Aorta (tissue), 5 donors: ENCODE measurements around the gene FLAD1. TPM values are rescaled to one million over a fixed set of nuclear protein-coding genes. Genes with fewer than 3 reads are reported as not detected.

Source experiments
- ATAC-seq: fragments of 200-7000 bp; cut with Tn5 transposase; one replicate; pipeline ENCODE4 v1.9.1; 2022; ENCODE audit warnings: moderate library complexity; ENCODE audit not compliant: low FRiP score
- DNase-seq, 2 donors: peaks; one replicate each; pipeline ENCODE4 v3.0.0-alpha.2; 2020
- H3K27ac ChIP-seq, 2 donors: one replicate each; pipeline ENCODE4 v1.5.1; 2013; ENCODE audit warnings: low read length in 2 of 2, mild to moderate bottlenecking in 2 of 2, moderate library complexity in 2 of 2, control low read depth in 1 of 2, inconsistent platforms in 1 of 2, low read depth in 1 of 2
- H3K27me3 ChIP-seq, 2 donors: one replicate each; pipeline ENCODE4 v1.6.1; 2013; ENCODE audit warnings: control low read depth in 1 of 2, low read length in 1 of 2, mild to moderate bottlenecking in 1 of 2, moderate library complexity in 1 of 2; ENCODE audit not compliant: insufficient read depth in 2 of 2, control insufficient read depth in 1 of 2
- H3K36me3 ChIP-seq, 2 donors: one replicate each; pipeline ENCODE4 v1.6.1; 2013; ENCODE audit warnings: control low read depth in 1 of 2, low read length in 1 of 2, mild to moderate bottlenecking in 1 of 2; ENCODE audit not compliant: insufficient read depth in 2 of 2, control insufficient read depth in 1 of 2
- H3K4me1 ChIP-seq, 2 donors: one replicate each; pipeline ENCODE4 v1.6.1; 2013; ENCODE audit warnings: low read length in 2 of 2, control low read depth in 1 of 2, mild to moderate bottlenecking in 1 of 2, moderate library complexity in 1 of 2; ENCODE audit not compliant: insufficient read depth in 2 of 2, control insufficient read depth in 1 of 2
- H3K4me3 ChIP-seq, 2 donors: one replicate each; pipeline ENCODE4 v1.5.1; 2013; ENCODE audit warnings: low read length in 2 of 2, control low read depth in 1 of 2, mild to moderate bottlenecking in 1 of 2
- H3K9me3 ChIP-seq: one replicate; pipeline ENCODE4 v1.6.1; 2013; ENCODE audit warnings: mild to moderate bottlenecking, low read length; ENCODE audit not compliant: control insufficient read depth
- WGBS, 2 donors: extraction: QIAGEN DNeasy Blood & Tissue Kit; methylation state at CpG; one replicate each; pipeline ENCODE4 v1.1.7; 2013; 5-methylcytosine and 5-hydroxymethylcytosine counted together
- intact Hi-C, 2 donors: fragments of 100-400 bp; cut with DNase I; formaldehyde crosslinking; loops; one replicate each; pipeline versions ENCODE4 v1.14.2 to v1.15.0; 2022
- polyA plus RNA-seq, 2 donors: library from polyadenylated mRNA; stranded (reverse); fragments of 200-250 nt; gene quantifications; one replicate each; pipeline ENCODE4 v1.2.3, GENCODE V29; 2013
- total RNA-seq, 2 donors: library from RNA; stranded (reverse); fragmentation: NEBNext Ultra II Directional; extraction: Animal tissue kit (Norgen Biotek cat#: 25700); gene quantifications; one replicate each; pipeline ENCODE4 v1.2.1, GENCODE V29; 2021
- donor health status: healthy with polysubstance abuse.
- donor health status: Bipolar disorder and iron deficiency.
- donor health status: DM: no; HTN: no; CAD: no.
- donor health status: DM: no; HTN: no; CAD: no.
- donor health status: DM: yes; HTN: yes; CAD: no.

FLAD1 gene
- total and polyA plus RNA-seq, 4 donors: 14.5 to 24.2 (median 20.7) TPM

DNA sequence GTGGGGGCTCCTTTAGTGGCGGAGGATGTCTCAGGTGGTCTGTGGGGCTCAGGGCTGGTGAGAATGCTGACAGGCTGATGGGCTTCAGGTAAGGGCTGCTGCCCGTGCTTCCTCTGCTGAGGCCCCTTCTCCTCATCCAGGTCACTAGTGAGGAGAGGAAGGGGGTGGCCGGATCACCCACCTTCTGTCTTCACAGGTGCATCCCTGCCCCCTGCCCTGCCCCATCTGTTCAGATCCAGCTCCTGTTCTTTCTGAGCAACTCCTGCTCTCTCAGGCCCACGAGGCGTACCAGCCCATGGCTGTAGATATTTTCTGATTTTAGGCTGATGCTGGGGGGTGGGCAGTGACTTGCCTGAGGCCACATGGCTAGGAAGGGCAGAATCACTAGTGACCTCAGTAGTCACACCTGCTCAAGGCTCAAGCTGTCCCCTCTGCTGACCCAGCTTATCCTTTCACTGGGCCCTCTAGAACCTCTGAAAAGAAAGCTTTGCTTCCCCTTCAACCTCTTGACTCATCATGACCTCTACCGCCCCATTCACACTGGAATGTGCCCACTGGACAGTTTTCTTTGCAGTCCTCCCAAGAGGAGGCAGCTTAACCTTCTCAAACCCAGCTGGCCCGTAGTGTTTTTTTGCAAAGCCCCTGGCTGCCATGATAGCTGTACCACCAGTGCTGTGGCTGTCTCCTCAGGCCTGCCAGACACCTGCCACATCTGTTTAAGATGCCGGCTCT lies 35.6 kb downstream of the FLAD1 start:
- Histone ChIP-seq H3K4me3 (no peak overlapping the region), H3K27ac (no peak overlapping the region), H3K4me1 (no peaks in the 10 kb centered on the region), H3K36me3 (no peaks in the 10 kb centered on the region), H3K9me3 (no peaks in the 10 kb centered on the region), H3K27me3 (no peaks in the 10 kb centered on the region)
- DNase-seq (no peak), ATAC-seq (no peak)
- WGBS, 2 donors: 87 to 88% methylated on average over 7 to 8 of the region's 8 CpGs
- intact Hi-C loops: loop anchor here (5.0 kb wide), 2 partner anchors 51 to 61 kb away; partner anchors contain the start of gene PBXIP1 (in 1 of the 2)

DNA sequence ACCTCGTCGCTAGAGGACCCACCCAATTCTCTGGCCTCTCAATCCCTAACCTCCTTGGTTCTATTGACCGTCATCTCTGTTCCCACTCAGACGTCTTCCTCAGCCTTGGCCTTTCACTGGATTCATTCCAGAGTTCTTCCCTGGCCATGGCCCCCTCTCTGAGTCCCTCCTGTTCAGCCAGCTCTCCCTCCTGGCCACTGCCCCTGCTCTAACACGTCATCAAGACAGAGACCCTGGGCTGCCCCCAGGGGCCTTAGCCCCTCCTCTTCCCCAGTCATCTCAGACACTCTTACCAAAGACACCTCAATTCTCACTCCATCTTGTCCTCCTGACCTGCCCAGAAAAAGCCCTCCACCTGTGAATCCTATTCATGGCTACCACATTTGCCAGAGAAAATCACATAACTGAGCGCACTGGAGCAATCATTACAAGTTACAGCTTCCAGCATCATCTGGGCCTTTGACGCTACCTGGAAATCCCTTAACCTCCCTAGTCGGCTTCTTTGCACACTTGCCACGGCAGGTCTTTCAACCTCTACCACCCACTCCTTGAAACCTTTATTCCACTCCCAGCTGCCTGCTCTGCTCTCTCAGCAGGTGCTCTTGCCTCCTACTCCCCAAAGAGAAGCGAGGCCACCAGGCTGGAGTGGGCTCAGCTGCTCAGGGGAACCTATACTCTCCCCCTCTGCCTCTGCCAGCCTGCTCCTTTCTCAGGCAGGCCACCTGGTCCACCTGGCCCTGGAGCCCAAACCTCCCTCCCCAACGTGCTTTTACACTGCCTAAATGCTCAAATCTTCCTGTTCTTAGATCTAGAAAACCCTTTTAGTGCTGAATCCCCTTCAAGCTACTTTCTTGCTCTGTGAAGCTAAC lies 36.5 kb downstream of the FLAD1 start:
- DNase-seq (no peak), ATAC-seq (no peak)
- no peak overlapping the region for H3K4me3 ChIP-seq
- no peaks in the 10 kb centered on the region for H3K36me3 ChIP-seq
- intact Hi-C loops: loop anchor here (5.0 kb wide), 2 partner anchors 52 to 62 kb away; partner anchors contain the start of gene PBXIP1 (in 1 of the 2)
- no peaks in the 10 kb centered on the region for H3K27me3 ChIP-seq
- WGBS, 2 donors: 83 to 86% methylated on average over 11 of the region's 11 CpGs
- no peaks in the 10 kb centered on the region for H3K4me1 ChIP-seq
- H3K9me3 ChIP-seq: no peaks in the 10 kb centered on the region
- no peak overlapping the region for H3K27ac ChIP-seq

GRCh38 chr1:155022136-155022926 lies 39.2 kb downstream of the FLAD1 start:
- H3K4me3 ChIP-seq: no peak overlapping the region
- no peaks in the 10 kb centered on the region for H3K27me3 ChIP-seq
- intact Hi-C loops: no loop called here
- no peaks in the 10 kb centered on the region for H3K4me1 ChIP-seq
- H3K27ac ChIP-seq: no peak overlapping the region
- H3K36me3 ChIP-seq: no peaks in the 10 kb centered on the region
- DNase-seq: no peak
- 86 to 87% methylated on average over 8 of the region's 8 CpGs for WGBS, 2 donors
- H3K9me3 ChIP-seq: no peaks in the 10 kb centered on the region
- no peak for ATAC-seq

GRCh38 chr1:155022927-155023236 lies 39.7 kb downstream of the FLAD1 start:
- intact Hi-C loops: no loop called here
- 74 to 82% methylated on average over 4 of the region's 4 CpGs for WGBS, 2 donors
- ATAC-seq (no peak), DNase-seq (no peak)
- H3K27me3 ChIP-seq: no peaks in the 10 kb centered on the region
- H3K4me3 ChIP-seq: no peak overlapping the region
- H3K9me3 ChIP-seq: no peaks in the 10 kb centered on the region
- no peaks in the 10 kb centered on the region for H3K4me1 ChIP-seq
- H3K36me3 ChIP-seq: no peaks in the 10 kb centered on the region
- H3K27ac ChIP-seq: no peak overlapping the region

- Histone ChIP-seq H3K9me3 (no peaks in the 10 kb centered on the region), H3K27ac (no peak overlapping the region), H3K27me3 (no peaks in the 10 kb centered on the region), H3K4me3 (no peak overlapping the region), H3K36me3 (no peaks in the 10 kb centered on the region), H3K4me1 (no peaks in the 10 kb centered on the region)
- DNase-seq (no peak), ATAC-seq (no peak)
- intact Hi-C loops: no loop called here
- WGBS, 2 donors: 78 to 86% methylated on average over 5 of the region's 5 CpGs
Observed at GRCh38 chr1:155023627-155024026, 40.5 kb downstream of the FLAD1 start.

DNA sequence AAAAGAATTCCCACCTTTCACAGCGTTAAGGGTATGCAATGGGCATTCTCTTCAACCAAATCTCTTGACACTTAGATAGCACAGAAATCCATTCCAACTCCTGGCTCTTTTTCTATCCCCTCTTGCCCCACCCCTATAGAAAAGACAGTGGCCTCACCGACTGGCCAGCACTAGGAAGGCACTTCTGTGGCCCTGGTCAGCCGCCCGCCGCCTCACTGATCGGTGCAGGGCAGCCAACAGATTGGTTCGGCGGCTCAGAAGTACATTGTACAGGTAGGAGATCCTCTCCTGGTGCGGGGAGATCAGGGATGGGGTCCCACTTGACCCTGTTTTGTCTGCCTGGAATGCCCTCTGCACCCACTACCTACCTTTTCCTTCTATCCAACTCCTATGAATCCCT lies 41.2 kb downstream of the FLAD1 start:
- DNase-seq: no peak
- no peak for ATAC-seq
- Histone ChIP-seq H3K4me3 (no peak overlapping the region), H3K27me3 (no peaks in the 10 kb centered on the region), H3K36me3 (no peaks in the 10 kb centered on the region), H3K4me1 (no peaks in the 10 kb centered on the region), H3K27ac (no peak overlapping the region), H3K9me3 (no peaks in the 10 kb centered on the region)
- intact Hi-C loops: no loop called here
- WGBS, 2 donors: 91 to 95% methylated on average over 9 of the region's 9 CpGs

DNA sequence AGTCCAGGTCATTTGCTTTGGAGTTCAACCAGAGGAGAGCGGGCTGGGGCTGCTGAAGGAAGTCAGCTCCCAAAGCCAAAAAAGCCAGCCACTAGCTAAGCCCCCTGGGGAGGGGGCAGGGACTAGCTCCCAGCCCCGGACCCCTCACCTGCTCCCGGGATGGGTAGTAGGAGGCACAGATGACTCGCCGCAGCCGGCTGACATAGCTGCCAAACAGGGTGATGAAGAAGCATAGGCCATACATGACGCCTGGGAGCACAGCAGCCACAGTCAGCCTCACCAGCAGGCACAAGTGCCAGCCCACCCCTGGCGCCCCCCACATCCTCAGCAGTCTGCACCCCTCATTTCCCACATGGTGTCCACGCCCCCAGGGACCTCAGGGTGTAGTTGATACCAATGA lies 43.0 kb downstream of the FLAD1 start:
- DNase-seq (no peak), ATAC-seq (no peak)
- Histone ChIP-seq H3K9me3 (no peaks in the 10 kb centered on the region), H3K27ac (no peak overlapping the region), H3K27me3 (no peaks in the 10 kb centered on the region), H3K4me1 (no peaks in the 10 kb centered on the region), H3K36me3 (no peaks in the 10 kb centered on the region), H3K4me3 (no peak overlapping the region)
- intact Hi-C loops: no loop called here
- 63 to 66% methylated on average over 8 to 9 of the region's 9 CpGs for WGBS, 2 donors

DNA sequence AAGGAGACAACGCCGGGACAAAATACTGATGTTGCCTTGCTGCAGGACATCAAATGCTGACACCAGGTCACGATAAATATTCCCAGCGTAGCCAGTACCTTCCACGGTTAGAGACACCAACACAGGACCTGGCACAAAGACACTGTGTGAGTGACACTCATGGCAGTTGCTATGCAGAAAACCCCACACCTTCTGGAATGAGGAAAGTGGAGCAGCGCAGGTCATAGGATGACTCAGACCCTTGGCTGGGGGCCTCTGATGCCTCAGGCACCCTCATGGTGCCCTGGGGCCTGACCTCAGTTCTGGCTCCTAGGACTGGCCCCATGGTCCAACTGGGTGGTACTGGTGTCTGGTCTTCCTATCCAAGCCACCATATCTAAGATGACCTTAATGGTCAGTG lies 43.4 kb downstream of the FLAD1 start:
- no peaks in the 10 kb centered on the region for H3K9me3 ChIP-seq
- ATAC-seq (no peak), DNase-seq (no peak)
- WGBS, 2 donors: 81 to 87% methylated on average over 6 of the region's 6 CpGs
- no peak overlapping the region for H3K4me3 ChIP-seq
- H3K27me3 ChIP-seq: no peaks in the 10 kb centered on the region
- intact Hi-C loops: no loop called here
- H3K27ac ChIP-seq: no peak overlapping the region
- no peaks in the 10 kb centered on the region for H3K4me1 ChIP-seq
- H3K36me3 ChIP-seq: no peaks in the 10 kb centered on the region
